Body of pancreas (tissue), 4 donors: Measurements from ENCODE around the gene TENM3. TPM values are rescaled to one million over a fixed set of nuclear protein-coding genes. Genes with fewer than 3 reads are reported as not detected.

Experiments used
- ATAC-seq: fragments of 150-250 bp; one replicate; pipeline ENCODE4 v1.9.1; 2016
- DNase-seq, 4 donors: peaks; one replicate each; pipeline ENCODE4 v3.0.0-alpha.2; 2019
- H3K27ac ChIP-seq, 4 donors: fragments of 200-600 bp; sonication (generic); 1 replicate in 3 of 4; 2 replicates in 1 of 4; pipeline versions ENCODE4 v1.5.1 to v1.6.1; 2016 to 2019; ENCODE audit warnings: mild to moderate bottlenecking in 1 of 4, mixed read lengths in 1 of 4, moderate library complexity in 1 of 4
- H3K27me3 ChIP-seq, 2 donors: fragments of 200-600 bp; sonication (generic); one replicate each; pipeline ENCODE4 v1.6.0; 2016; ENCODE audit warnings: mild to moderate bottlenecking in 1 of 2
- H3K36me3 ChIP-seq, 2 donors: fragments of 200-600 bp; sonication (generic); replicated peaks in 1 of 2; 2 replicates each; pipeline ENCODE4 v1.5.1; 2016; ENCODE audit warnings: low read depth in 2 of 2; ENCODE audit not compliant: insufficient read depth in 1 of 2
- H3K4me1 ChIP-seq: fragments of 200-600 bp; sonication (generic); one replicate; pipeline ENCODE4 v1.6.0; 2016
- H3K4me3 ChIP-seq, 2 donors: fragments of 200-600 bp; sonication (generic); 1 replicate in 1 of 2; 2 replicates in 1 of 2; pipeline ENCODE4 v1.5.1; 2016 to 2019
- H3K9me3 ChIP-seq, 3 donors: fragments of 200-600 bp; sonication (generic); 1 replicate in 2 of 3; 2 replicates in 1 of 3; pipeline ENCODE4 v1.5.1; 2016
- CTCF ChIP-seq, 7 experiments: fragments of 450-650 bp in 4 of 7; fragments of 200-600 bp in 3 of 7; sonication (generic) in 3 of 7; IDR thresholded peaks; one replicate each; pipeline ENCODE4 v1.5.1; 2016 to 2019; ENCODE audit warnings: antibody characterized with exemption in 7 of 7
- POLR2A ChIP-seq, 3 donors: fragments of 450-650 bp; IDR thresholded peaks; one replicate each; pipeline ENCODE4 v1.6.1; 2016; ENCODE audit warnings: antibody characterized with exemption in 3 of 3, mild to moderate bottlenecking in 2 of 3
- WGBS, 2 donors: methylation state at CpG; one replicate each; pipeline ENCODE4 v1.1.5; 2017; 5-methylcytosine and 5-hydroxymethylcytosine counted together
- intact Hi-C: fragments of 100-400 bp; cut with DNase I; formaldehyde crosslinking; loops from one replicate; pipeline ENCODE4 v1.15.1; 2023
- total RNA-seq, 2 donors: library from RNA; depleted of rRNA; stranded (reverse); fragments of >200 nt; gene quantifications; one replicate each; pipeline ENCODE4 v1.1.0, GENCODE V29; 2016

TENM3 gene
- total RNA-seq, 2 donors from 2014 or later, result 2.3 to 9.6 TPM

GRCh38 chr4:182770996-182771514 is 527.9 kb downstream of the TENM3 start:
- ATAC-seq, result no peak
- WGBS, 2 donors, result 71 to 75% methylated on average over 5 of the region's 5 CpGs

GRCh38 chr4:182775075-182775474 is 531.9 kb downstream of the TENM3 start:
- Histone ChIP-seq H3K27me3 (no peaks in the 10 kb centered on the region), H3K9me3 (no peaks in the 10 kb centered on the region), H3K4me3 (no peak overlapping the region), H3K36me3 (no peaks in the 10 kb centered on the region), H3K4me1 (no peaks in the 10 kb centered on the region), H3K27ac (no peak overlapping the region)
- intact Hi-C loops, result no loop called here
- 91 to 94% methylated on average over 8 of the region's 8 CpGs for WGBS, 2 donors
- no peak for DNase-seq
- TF ChIP-seq CTCF (IDR thresholded peaks at IDR 0.05) (no peak), POLR2A (IDR thresholded peaks at IDR 0.05) (no peak)
- no peak for ATAC-seq

More at GRCh38 chr4:182770996-182771514, 527.9 kb downstream of the TENM3 start:
- no peak for DNase-seq
- H3K27me3 ChIP-seq, result no peaks in the 10 kb centered on the region
- no peaks in the 10 kb centered on the region for H3K4me1 ChIP-seq
- no peak for TF ChIP-seq POLR2A (IDR thresholded peaks at IDR 0.05)
- TF ChIP-seq CTCF (IDR thresholded peaks at IDR 0.05), result no peak
- H3K27ac ChIP-seq, result no peak overlapping the region
- no peak overlapping the region for H3K4me3 ChIP-seq
- no peaks in the 10 kb centered on the region for H3K9me3 ChIP-seq
- no peaks in the 10 kb centered on the region for H3K36me3 ChIP-seq
- intact Hi-C loops, result no loop called here

GRCh38 chr4:182776376-182777105 is 533.3 kb downstream of the TENM3 start:
- ATAC-seq, result no peak
- Histone ChIP-seq H3K27ac (no peak overlapping the region), H3K27me3 (no peaks in the 10 kb centered on the region), H3K36me3 (no peaks in the 10 kb centered on the region), H3K4me3 (no peak overlapping the region), H3K4me1 (no peaks in the 10 kb centered on the region), H3K9me3 (no peaks in the 10 kb centered on the region)
- intact Hi-C loops, result no loop called here
- 72 to 76% methylated on average over 5 of the region's 5 CpGs for WGBS, 2 donors
- no peak for DNase-seq
- TF ChIP-seq POLR2A (IDR thresholded peaks at IDR 0.05) (no peak), CTCF (IDR thresholded peaks at IDR 0.05) (no peak)

GRCh38 chr4:182778222-182778982 is 535.2 kb downstream of the TENM3 start:
- Histone ChIP-seq H3K9me3 (no peaks in the 10 kb centered on the region), H3K27me3 (no peaks in the 10 kb centered on the region), H3K36me3 (no peaks in the 10 kb centered on the region), H3K27ac (no peak overlapping the region), H3K4me1 (no peaks in the 10 kb centered on the region), H3K4me3 (no peak overlapping the region)
- ATAC-seq (no peak), DNase-seq (no peak)
- no peak for TF ChIP-seq CTCF (IDR thresholded peaks at IDR 0.05)
- TF ChIP-seq POLR2A (IDR thresholded peaks at IDR 0.05), result no peak
- intact Hi-C loops, result no loop called here
- 85 to 86% methylated on average over 10 of the region's 10 CpGs for WGBS, 2 donors
